Measurements from ENCODE around the gene ARID4B.
"Not testable (repeated sequence)": the region's sequence is repeated elsewhere in the genome, so short reads cannot be mapped to it uniquely, and the experiment has no call there.

Gene ARID4B

DNA sequence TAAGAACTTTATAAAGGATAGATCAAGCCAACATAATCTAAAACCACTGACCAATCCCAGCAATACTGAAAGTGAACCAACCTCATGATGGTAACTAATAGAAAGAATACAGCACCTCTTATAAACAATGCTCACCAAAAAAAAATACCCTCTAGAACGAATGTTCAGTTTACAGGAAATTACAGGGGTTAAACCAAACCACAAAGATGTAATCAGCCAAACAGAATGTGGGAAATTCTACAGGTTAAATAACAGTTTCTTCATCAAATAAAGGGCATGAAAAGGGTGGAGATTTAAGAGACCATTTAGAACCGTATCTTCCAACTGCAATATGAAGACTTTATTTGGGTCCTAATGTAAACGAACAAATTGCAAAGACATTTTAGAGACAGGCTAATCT is 30.4 kb downstream of the ARID4B start:
- peak; percentile 80 for DNase-seq

DNA sequence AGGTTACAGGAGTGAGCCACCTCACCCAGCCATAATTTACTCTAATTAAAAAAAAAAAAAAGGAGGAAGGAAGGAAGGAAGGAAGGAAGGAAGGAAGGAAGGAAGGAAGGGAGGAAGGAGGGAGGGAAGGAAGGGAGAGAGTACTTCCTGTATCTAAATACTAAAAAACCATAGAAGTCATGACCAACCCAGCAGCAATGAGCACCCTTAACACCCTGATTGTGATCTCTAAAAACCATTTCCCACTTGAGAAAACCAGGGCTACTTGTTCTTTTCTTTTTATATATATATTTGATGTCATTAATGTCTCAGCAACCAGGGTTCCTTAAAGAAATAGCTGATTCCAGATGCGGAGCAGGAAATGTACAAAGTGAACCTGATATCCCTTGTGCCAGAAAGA is 31.2 kb downstream of the ARID4B start:
- peak; percentile 49 for DNase-seq

DNA sequence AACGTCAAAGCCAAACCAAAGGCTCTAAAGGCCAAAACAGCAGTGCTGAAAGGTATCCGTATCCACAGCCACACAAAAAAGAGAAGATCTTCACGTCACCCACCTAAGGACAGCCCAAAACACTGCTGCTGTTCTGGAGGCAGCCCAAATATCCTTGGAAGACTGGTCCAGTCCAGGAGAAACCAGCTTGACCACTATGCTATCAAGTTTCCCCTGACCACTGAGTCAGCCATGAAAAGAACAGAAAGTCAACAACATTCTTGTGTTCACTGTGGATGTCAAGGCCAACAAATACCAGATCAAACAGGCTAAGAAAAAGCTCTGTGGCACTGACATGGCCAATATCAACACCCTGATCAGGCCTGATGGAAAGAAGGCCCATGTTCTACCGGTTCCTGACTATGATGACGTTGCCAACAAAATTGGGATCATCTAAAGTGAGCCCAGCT is 32.1 kb downstream of the ARID4B start:
- DNase-seq: no peak

DNA sequence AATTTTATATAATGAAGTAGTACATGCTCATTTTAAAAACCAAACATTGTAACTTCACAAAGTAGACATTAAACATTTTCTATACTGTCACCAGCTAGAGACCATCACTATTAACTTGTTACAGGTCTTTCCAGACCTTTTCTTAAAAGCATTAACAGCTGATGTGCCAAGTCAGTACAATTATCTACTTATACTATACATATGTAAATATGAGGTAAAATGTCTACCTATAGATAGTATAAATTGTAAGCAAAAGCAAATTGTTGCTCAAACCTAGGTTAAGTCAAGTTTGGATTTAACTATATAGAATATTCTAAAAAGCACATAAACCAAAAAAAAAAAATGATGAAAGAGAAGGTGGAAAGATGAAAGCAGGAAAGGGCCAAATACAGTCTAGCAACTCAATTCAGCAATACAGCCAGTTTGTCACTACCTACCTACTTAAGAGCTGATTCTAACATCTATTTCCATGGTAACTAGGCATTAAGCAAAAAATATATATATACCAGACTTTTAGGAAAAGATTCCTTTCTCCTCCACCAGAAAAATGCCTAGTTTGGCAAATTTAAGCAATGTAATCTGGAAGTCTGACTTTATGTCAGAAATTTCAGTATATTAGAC is 34.5 kb downstream of the ARID4B start:
- DNase-seq: no peak

DNA sequence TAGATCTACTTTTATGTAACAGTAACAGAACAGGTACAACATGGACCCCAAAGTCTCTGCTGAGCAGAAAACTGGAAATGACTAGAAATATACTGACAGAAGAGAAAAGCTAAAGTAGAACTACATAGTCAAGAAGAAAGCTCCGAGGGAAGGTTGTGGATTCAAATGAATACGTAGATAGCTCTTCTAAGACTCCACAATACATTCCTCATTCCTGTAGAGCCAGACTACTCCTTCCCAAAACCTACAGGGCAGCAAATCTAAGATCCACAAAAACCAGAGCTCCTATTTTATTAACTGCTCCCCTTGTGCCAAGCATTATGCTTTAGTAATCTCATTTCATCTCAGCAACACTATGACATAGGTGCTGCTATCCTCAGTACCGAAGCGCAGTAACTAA is 35.2 kb downstream of the ARID4B start:
- DNase-seq: no peak

DNA sequence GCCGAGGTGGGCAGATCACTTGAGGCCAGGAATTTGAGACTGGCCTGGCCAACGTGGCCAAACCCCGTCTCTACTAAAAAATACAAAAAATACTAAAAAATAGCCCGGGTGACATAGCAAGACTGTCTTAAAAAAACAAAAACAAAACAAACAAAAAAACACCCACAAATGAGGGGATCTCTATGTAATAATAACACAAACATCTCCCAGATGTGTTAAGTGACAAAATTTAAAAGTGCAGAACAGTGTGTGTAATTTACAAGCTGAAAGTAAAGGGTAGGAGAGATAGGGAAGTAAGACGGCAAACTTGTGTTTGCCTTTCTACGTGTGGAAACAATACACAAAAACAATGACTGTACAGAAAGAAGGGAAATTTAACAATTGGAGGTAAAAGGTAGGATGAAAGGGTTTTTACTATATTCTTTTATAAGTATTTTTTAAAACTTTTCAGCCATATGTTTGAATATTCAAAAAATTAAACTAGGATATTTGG is 36.3 kb downstream of the ARID4B start:
- DNase-seq: no peak

DNA sequence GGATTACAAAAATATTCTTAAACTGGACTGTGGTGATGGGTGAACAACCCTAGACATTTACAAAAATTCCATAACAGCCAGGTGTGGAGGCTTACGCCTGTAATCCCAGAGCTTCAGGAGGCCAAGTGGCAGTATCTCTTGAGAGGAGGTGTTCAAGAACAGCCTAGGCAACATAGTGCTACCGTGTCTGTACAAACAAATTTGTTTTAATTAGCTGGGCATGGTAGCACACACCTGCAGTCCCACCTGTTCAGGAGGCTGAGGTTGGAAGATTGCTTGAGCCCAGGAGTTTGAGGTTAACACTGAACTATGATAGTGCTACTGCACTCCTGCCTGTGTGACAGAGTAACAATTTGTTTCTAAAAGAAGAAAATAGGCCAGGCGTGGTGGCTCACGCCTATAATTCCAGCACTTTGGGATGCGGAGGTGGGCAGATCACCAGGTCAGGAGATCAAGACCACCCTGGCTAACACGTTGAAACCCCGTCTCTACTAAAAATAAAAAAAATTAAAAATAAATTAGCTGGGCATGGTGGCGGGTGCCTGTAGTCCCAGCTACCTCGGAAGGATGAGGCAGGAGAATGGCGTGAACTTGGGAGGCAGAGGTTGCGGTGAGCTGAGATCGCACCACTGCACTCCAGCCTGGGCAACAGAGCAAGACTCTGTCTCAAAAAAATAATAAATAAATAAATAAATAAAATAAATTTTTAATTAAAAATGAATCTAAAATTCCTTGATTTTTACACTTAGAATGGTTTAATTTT is 37.1 kb downstream of the ARID4B start:
- no peak for DNase-seq

DNA sequence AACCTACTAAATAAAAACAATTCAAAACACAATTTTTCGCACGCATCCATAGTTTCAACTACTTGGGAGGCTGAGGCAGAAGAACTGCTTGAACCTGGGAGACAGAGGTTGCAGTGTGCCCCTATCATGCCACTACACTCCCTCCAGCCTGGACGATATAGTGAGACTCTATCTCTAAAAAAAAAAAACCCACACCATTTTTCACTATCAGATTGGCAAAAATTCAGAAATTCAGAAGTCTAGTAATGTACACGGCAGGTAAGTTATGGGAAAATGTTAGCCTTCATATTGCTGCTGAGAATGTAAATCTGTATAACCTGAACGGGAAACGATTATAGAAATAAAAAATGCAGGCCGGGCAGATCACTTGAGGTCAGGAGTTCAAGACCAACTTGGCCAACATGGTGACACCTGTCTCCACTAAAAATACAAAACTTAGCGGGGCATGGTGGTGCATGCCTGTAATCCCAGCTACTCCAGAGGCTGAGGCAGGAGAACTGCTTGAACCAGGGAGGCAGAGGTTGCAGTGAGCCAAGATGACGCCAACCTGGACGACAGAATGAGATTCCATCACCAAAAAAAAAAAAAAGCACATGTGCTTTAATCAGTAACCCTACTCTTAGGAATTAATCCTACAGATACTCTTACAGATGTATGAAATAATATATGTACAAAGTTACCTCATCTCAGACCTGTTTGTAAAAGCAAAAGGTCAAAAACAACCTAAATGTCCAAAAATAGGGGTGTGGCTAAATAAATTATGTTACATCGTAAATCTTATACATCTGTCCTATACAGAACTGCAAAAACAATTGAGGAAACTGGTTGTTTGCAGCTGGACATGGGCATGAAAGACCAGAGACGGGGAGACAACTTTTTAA is 37.9 kb downstream of the ARID4B start:
- DNase-seq: no peak

DNA sequence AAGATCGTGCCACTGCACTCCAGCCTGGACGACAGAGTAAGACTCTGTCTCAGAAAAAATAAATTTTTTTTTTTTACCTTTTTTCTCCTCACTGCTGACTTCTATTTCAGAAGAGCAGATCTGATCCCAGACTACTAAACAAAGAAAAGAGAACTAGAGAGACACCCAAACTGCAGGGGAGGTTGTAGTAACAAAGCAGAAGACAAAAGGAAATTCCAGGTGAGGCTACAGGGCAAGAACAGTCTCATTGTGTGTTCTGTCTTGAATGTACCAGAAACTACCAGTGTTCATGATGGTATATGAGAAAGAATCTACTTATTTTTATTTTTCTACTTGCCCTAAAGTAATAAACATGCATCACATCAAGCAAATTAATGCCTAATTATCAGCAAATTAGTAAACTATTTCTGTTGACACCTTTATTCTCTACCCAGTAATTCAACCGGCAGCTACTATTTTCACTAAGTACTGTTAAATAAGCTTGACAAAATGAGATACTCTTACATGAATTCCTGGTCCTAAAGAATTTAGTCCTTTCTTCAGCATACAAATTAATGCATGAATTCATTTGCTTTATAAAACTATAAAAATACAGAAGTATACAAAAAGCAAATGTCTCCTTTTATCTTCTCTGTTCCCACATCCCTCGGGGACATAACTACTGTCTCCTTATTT is 40.6 kb downstream of the ARID4B start:
- no peak for DNase-seq

DNA sequence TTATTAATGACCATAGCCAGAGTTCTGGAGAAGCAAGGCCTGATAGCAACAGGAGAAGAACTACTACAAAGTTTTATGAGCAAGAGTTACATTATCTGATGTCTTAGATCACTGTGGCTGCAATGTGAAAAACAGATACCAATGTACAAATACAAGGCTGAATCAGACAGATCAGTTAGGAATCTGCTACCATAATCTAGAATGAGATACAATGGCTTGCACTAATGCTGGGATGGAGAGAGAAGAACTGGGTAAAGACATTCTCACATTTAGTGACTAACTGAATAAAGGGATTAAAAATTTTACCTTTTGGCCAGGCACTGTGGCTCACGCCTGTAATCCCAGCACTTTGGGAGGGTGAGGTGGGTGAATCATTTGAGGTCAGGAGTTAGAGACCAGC is 41.3 kb downstream of the ARID4B start:
- DNase-seq: no peak

DNA sequence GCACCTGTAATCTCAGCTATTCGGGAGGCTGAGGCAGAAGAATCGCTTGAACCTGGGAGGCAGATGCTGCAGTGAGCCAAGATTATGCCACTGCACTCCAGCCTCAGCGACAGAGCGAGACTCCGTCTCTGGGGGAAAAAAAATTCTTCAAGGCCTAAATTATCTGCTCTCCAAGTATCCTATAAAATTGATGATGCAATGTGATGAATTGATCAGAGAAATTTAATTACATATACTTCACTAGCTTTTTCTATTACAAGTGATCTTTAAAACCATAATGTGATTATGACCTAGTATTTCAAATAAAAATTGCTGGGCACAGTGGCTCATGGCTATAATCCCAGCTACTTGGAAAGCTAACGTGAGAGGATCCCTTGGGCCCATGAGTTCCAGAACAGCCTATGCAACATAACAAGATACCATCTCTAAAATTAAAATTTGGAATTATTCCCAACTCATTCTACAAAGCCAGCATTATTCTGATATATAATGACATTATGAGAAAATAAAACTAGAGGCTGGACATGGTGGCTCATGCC is 43.7 kb downstream of the ARID4B start:
- no peak for DNase-seq

DNA sequence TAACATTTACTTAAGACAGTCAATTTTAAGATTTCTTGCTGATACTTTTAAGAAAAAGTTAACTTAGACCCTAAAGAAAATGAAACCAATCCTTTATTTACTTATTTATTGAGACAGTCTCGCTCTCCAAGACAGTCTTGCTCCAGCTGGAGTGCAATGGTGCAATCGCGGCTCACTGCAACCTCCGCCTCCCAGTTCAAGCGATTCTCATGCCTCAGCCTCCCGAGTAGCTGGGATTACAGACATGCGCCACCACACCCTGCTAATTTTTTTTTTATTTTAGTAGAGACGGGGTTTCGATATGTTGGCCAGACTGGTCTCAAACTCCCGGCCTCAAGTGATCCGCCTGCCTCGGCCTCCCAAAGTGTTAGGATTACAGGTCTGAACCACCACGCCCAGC is 44.3 kb downstream of the ARID4B start:
- not testable (repeated sequence) for DNase-seq

DNA sequence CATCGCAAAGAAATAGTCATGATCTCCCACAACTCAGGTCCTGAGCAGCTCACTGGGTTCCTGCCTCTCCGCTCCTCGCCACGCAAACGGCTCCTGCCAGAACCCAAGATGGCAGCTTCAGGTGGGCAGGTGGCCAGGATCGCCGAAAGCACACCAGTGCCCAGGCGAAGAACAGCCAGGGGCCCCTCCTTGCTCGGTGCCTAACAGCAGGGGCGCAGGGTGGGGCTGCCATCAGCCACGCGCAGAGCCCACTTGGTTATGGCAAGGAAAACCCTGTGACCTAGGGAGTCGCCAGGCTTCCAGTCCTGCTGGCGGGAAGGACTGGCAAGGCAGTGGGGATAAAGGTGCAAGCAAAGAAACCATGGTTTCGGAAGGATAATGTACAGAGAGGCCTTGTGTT is 47.5 kb downstream of the ARID4B start:
- DNase-seq: no peak

DNA sequence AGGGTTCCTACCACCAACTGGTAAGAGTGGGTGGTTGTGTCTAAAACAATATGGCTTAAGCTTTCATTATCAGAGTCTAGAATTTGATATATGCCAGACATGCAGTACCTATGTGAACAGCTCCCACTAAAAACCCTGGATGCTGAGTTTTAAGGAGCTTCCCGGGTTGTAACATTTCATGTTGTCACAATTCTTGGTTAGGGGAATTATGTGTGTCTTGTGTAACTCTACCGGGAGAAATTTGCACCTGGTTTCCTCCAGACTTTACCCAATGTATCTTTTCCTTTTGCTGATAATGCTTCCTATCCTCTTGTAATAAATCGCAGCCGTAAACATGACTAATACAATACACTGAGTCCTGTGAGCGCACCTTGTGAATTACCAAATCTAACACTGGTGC is 48.3 kb downstream of the ARID4B start:
- DNase-seq: no peak

DNA sequence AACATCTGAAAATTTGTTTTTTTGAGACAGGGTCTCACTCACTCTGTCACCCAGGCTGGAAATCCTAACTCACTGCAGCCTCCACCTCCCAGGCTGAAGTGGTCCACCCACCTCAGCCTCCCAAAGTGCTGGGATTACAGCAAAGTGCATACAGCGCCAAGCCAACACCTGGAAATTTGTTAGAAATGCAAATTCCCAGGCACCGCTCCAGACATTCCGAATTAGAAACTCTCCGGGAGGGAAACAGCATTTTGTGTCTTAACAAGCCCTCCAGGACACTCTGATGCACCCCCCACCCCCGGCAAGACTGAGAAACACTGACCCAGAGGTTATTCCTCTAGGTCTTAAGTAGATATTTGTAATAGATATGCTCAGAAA is 49.1 kb downstream of the ARID4B start:
- DNase-seq: no peak

DNA sequence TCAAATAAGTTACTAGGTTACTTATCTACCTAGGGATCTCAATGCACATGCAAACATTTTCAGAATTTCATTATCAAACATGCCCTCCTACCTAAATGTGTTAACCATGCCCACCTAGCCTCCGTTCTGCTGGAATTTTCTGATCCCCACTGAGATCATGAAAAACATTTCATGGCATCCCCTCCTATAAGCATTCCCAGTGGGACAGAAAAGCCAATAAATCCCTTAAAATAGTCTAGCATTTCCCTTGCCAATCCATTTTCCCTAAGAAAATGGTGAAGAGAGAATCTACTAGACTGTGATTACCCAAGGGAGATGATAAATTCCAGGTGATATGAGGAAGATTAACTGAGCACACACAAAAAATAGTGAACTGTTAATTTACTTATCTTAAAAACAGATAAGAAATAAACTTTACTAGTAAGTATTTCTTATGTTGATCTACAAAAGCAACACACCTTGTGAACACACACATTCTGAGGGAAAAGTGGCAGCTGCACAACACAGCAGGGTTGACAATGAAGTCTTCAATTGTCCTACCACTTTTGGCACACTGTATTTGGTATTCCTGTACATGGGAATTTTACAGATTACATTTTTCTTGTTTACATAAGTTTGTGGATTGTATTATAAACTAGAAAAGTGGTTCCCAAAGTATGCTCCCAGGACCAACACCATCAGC is 49.6 kb downstream of the ARID4B start:
- DNase-seq: no peak

DNA sequence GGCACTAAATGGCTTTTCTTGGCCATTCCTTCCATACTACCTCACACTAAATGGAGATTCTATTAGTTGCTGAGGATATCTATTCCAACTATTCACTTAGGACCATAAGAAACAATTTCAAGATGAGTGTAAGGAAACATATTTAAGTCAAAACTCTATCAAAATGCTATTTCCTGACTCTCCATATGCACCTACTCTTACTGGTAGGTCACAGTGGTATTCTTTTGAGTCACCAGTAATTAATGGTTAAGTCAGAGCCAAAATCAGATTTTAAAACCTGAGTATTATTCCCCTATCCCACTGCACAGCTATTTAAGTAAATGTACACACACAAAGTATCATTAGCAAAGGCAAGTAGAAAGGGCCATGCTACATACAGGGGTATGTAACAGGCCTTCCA is 50.3 kb downstream of the ARID4B start:
- DNase-seq: no peak

DNA sequence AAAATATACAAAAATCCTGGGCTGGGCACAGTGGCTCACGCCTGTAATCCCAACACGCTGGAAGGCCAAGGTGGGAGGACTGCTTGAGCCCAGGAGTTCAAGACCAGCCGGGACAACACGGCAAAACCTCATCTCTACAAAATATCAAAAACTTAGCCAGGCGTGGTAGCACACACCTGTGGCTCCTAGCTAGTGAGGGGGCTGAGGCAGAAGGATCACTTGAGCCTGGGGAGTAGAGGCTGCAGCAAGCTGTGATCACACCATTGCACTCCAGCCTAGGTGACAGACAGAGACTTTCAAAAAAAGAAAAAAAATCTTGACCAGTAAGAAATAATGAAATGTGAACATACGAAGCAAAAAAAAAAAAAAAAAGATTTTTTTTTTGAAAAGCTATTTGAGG is 52.1 kb downstream of the ARID4B start:
- DNase-seq: no peak

DNA sequence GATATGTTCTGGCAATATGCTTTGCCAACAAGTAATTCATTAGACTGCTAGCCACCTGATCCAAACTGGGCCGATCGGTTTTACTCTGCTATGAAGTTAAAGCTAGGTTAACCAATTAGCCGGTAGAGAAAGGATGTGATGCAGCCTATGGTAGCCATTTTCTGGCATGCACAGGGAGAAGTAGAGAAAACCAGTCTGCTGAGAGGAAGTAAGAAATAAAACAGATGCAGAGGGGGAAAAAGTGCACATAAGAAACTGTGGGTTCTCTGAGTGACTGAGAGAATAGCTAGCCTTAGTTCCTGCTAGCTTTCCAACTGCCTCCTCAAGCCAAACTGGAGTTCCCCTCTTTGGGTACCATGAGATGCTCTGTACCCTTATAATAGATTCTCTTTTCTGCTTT is 52.8 kb downstream of the ARID4B start:
- peak; percentile 22 for DNase-seq

DNA sequence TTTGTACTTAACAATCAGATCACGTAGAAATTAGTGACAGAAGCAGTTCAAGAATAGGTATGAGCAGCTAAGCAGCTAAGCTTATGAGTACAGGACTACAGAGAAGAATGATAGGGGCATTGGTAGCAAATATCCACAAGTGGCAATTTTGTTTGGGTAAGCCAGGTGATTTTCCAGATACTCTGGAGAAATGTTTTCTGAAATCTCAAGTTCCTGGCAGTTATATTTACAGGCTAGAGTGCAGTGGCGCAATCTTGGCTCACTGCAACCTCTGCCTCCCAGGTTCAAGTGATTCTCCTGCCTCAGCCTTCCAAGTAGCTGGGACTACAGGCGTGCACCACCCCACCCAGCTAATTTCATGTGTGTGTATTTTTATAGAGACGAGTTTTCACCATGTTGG is 55.1 kb downstream of the ARID4B start:
- DNase-seq: no peak

DNA sequence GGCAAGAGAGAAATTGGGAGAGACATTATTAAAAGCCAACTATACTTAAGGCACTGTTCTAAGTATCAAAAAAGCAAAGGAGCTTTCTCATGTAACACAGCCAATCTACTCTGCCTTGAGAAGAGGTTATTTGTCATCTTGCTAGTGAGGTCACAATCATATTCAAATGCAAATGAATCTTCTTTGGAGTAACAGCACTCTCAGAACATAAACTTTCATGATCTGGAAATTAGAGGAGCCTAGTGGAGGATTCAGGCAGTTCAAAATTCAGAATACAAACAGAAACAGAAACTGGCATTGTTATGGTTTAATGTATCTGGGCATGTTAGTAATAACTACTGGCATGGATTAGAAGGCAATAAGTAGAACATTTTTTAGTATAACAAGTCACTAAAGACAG is 57.4 kb downstream of the ARID4B start:
- DNase-seq: peak; percentile 32

DNA sequence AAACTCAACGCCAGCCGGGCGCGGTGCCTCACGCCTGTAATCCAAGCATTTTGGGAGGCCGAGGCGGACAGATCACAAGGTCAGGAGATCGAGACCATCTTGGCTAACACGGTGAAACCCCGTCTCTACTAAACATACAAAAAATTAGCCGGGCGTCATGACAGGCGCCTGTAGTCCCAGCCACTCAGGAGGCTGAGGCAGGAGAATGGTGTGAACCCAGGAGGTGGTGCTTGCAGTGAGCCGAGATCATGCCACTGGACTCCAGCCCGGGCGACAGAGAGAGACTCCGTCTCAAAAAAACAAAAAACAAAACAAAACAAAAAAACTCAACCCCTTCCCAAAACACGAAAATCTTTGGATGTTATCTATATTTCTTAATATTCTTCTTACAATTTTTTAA is 58.0 kb downstream of the ARID4B start:
- DNase-seq: not testable (repeated sequence)
